HCT116 (cell line): ENCODE data around the gene PCMT1. TPM values are rescaled to one million over a fixed set of nuclear protein-coding genes. Genes with fewer than 3 reads are reported as not detected.
"Not testable (repeated sequence)": the region's sequence is repeated elsewhere in the genome, so short reads cannot be mapped to it uniquely, and the experiment has no call there.

Source experiments
- ATAC-seq: fragments of 200-7000 bp; cut with Tn5 transposase; 2 replicates; pipeline ENCODE4 v1.9.1; 2020; ENCODE audit warnings: mild to moderate bottlenecking, moderate library complexity
- BruUV-seq: library from RNA; stranded (reverse); fragments of 400-500 nt; replicated peaks from 2 replicates; lab custom pipeline; 2021; lab: Mats Ljungman, UMichigan
- CTCF ChIA-PET: fragments of 300-600 bp; sonication (Branson Sonifier 250); formaldehyde crosslinking; loops from one replicate; lab custom pipeline; 2021; ENCODE audit warnings: antibody characterized with exemption; lab: Charles Lee
- POLR2A ChIA-PET: fragments of 300-600, 350-600 bp; sonication (Branson Sonifier 250); formaldehyde crosslinking; loops from one replicate; lab custom pipeline; 2021; ENCODE audit warnings: antibody characterized with exemption; lab: Charles Lee
- RAD21 ChIA-PET, 2 experiments: fragments of 300-600 bp; sonication (Branson Sonifier 250); formaldehyde crosslinking; loops; one replicate each; lab custom pipeline; 2023; ENCODE audit warnings: low total read pairs in 2 of 2; ENCODE audit not compliant: uncharacterized antibody in 2 of 2, unreplicated experiment in 2 of 2, low non-redundant PET in 1 of 2; lab: Charles Lee
- DNase-seq: peaks from one replicate; pipeline ENCODE4 v3.0.0-alpha.2; 2010; ENCODE audit warnings: low read depth, low spot score
- H2AFZ ChIP-seq: fragments of 200-600 bp; shearing (Covaris generic), sonication (generic); 2 replicates; pipeline ENCODE4 v1.6.1; 2017; ENCODE audit warnings: low read depth, mixed run types, mixed read lengths, antibody characterized with exemption, low read length; ENCODE audit not compliant: poor library complexity, severe bottlenecking
- H3K27ac ChIP-seq: 2 replicates; pipeline ENCODE4 v1.5.1; 2012; ENCODE audit warnings: low read depth, low read length
- H3K27me3 ChIP-seq: fragments of 200-600 bp; sonication (generic); 2 replicates; pipeline ENCODE4 v1.6.1; 2016; ENCODE audit warnings: mixed run types, low read length, mixed read lengths; ENCODE audit not compliant: insufficient read depth
- H3K36me3 ChIP-seq, 2 experiments: fragments of 200-500 bp in 1 of 2; fragments of 200-600 bp in 1 of 2; sonication (Bioruptor generic) in 1 of 2; sonication (generic) in 1 of 2; 2 replicates each; pipeline versions ENCODE4 v1.5.1 to v1.6.1; 2014 to 2016; ENCODE audit warnings: low read length in 2 of 2, inconsistent platforms in 1 of 2, mixed read lengths in 1 of 2, mixed run types in 1 of 2; ENCODE audit not compliant: insufficient read depth in 2 of 2, control insufficient read depth in 1 of 2
- H3K4me1 ChIP-seq, 2 experiments: fragments of 200-600 bp in 1 of 2; sonication (generic) in 1 of 2; 2 replicates each; pipeline versions ENCODE4 v1.5.1 to v1.6.1; 2012 to 2017; ENCODE audit warnings: low read length in 2 of 2, inconsistent platforms in 1 of 2, mild to moderate bottlenecking in 1 of 2, mixed read lengths in 1 of 2, mixed run types in 1 of 2, moderate library complexity in 1 of 2; ENCODE audit not compliant: insufficient read depth in 2 of 2, control insufficient read depth in 1 of 2
- H3K4me2 ChIP-seq: fragments of 200-600 bp; sonication (generic); 2 replicates; pipeline ENCODE4 v1.6.1; 2017; ENCODE audit warnings: mixed run types, low read length, mixed read lengths
- H3K4me3 ChIP-seq, 2 experiments: fragments of 200-600 bp in 1 of 2; sonication (generic) in 1 of 2; replicated peaks in 1 of 2; 2 replicates each; pipeline ENCODE4 v1.5.1; 2011 to 2016; ENCODE audit warnings: low read length in 2 of 2, control low read depth in 1 of 2, low read depth in 1 of 2, mild to moderate bottlenecking in 1 of 2, mixed read lengths in 1 of 2, mixed run types in 1 of 2
- H3K79me2 ChIP-seq: fragments of 200-600 bp; sonication (generic); 2 replicates; pipeline ENCODE4 v1.6.1; 2017; ENCODE audit warnings: mild to moderate bottlenecking, mixed run types, low read length, moderate library complexity, mixed read lengths; ENCODE audit not compliant: insufficient read depth
- H3K9ac ChIP-seq: fragments of 200-600 bp; sonication (generic); 2 replicates; pipeline ENCODE4 v1.6.1; 2016; ENCODE audit warnings: low read length, mixed read lengths
- H3K9me2 ChIP-seq: fragments of 200-600 bp; sonication (generic), shearing (Covaris generic); 2 replicates; pipeline ENCODE4 v1.6.1; 2017; ENCODE audit warnings: mixed run types, mild to moderate bottlenecking, moderate library complexity; ENCODE audit not compliant: insufficient read depth
- H3K9me3 ChIP-seq, 2 experiments: fragments of 200-500 bp in 1 of 2; fragments of 200-600 bp in 1 of 2; sonication (Bioruptor generic) in 1 of 2; sonication (generic) in 1 of 2; 2 replicates each; pipeline ENCODE4 v1.6.1; 2014 to 2017; ENCODE audit warnings: low read length in 2 of 2, mixed read lengths in 2 of 2, inconsistent platforms in 1 of 2, low read depth in 1 of 2, mild to moderate bottlenecking in 1 of 2, mixed run types in 1 of 2, moderate library complexity in 1 of 2; ENCODE audit not compliant: control insufficient read depth in 1 of 2, insufficient read depth in 1 of 2
- H4K20me1 ChIP-seq: fragments of 200-600 bp; sonication (generic), shearing (Covaris generic); 2 replicates; pipeline ENCODE4 v1.6.1; 2017; ENCODE audit warnings: mixed run types, mild to moderate bottlenecking, moderate library complexity; ENCODE audit not compliant: insufficient read depth
- ATF3 ChIP-seq: IDR thresholded peaks from 2 replicates; pipeline ENCODE4 v1.6.1; 2012
- EGR1 ChIP-seq: IDR thresholded peaks from 2 replicates; pipeline ENCODE4 v1.6.1; 2012; ENCODE audit warnings: low read depth
- EZH2phosphoT487 ChIP-seq: fragments of 200-600 bp; IDR thresholded peaks from 2 replicates; pipeline ENCODE4 v1.6.1; 2018; ENCODE audit warnings: antibody characterized with exemption, borderline replicate concordance
- FOSL1 ChIP-seq: IDR thresholded peaks from 2 replicates; pipeline ENCODE4 v1.6.1; 2012; ENCODE audit warnings: low read depth
- POLR2A ChIP-seq: IDR thresholded peaks from 2 replicates; pipeline ENCODE4 v1.7.0; 2011; ENCODE audit warnings: borderline replicate concordance; ENCODE audit not compliant: insufficient read depth, insufficient read length; ENCODE audit errors: extremely low read depth
- RAD21 ChIP-seq: IDR thresholded peaks from 2 replicates; pipeline ENCODE4 v1.6.1; 2012; ENCODE audit warnings: low read depth, mild to moderate bottlenecking
- SP1 ChIP-seq: IDR thresholded peaks from 2 replicates; pipeline ENCODE4 v1.6.1; 2012; ENCODE audit warnings: low read depth
- SRF ChIP-seq: IDR thresholded peaks from 2 replicates; pipeline ENCODE4 v1.6.1; 2012; ENCODE audit warnings: low read depth
- TCF7L2 ChIP-seq: IDR thresholded peaks from 2 replicates; pipeline ENCODE4 v1.7.0; 2011; ENCODE audit warnings: borderline replicate concordance, inconsistent platforms; ENCODE audit not compliant: insufficient read depth, insufficient read length; ENCODE audit errors: extremely low read depth
- YY1 ChIP-seq: IDR thresholded peaks from 2 replicates; pipeline ENCODE4 v1.6.1; 2011; ENCODE audit warnings: low read length, low read depth, moderate library complexity, mild to moderate bottlenecking; ENCODE audit not compliant: insufficient replicate concordance; ENCODE audit errors: extremely low read depth
- ZFX ChIP-seq: fragments of 450-650 bp; IDR thresholded peaks from 2 replicates; pipeline ENCODE4 v1.6.1; 2017
- intact Hi-C: fragments of 100-400 bp; cut with micrococcal nuclease; formaldehyde crosslinking; loops from 2 replicates; pipeline ENCODE4 v1.10.0; 2022
- total RNA-seq: library from RNA; stranded (reverse); gene quantifications from one replicate; pipeline ENCODE4 v1.2.1, GENCODE V29; 2021; ENCODE audit not compliant: unreplicated experiment
- TF ChIP-seq, protein P1 (sequence below): IDR thresholded peaks from 2 replicates; pipeline ENCODE4 v1.6.1; 2011; ENCODE audit warnings: mild to moderate bottlenecking, low read length, moderate library complexity; ENCODE audit not compliant: insufficient replicate concordance; ENCODE audit errors: extremely low read depth
- TF ChIP-seq, protein P2 (sequence below), 3 experiments: fragments of 200-600 bp in 1 of 3; sonication (generic) in 1 of 3; IDR thresholded peaks in 2 of 3; conservative IDR thresholded peaks in 1 of 3; 2 replicates each; pipeline ENCODE4 v1.5.1; 2012 to 2017; ENCODE audit warnings: low read depth in 2 of 3, low read length in 2 of 3, antibody characterized with exemption in 1 of 3, borderline replicate concordance in 1 of 3, control low read depth in 1 of 3, mild to moderate bottlenecking in 1 of 3, mixed read lengths in 1 of 3, mixed run types in 1 of 3, moderate library complexity in 1 of 3; ENCODE audit not compliant: insufficient read depth in 1 of 3
- TF ChIP-seq, protein P3 (sequence below): IDR thresholded peaks from 2 replicates; pipeline ENCODE4 v1.6.1; 2012

PCMT1 gene
- total RNA-seq, 1 experiment from 2014 or later = 86.9 TPM

- intact Hi-C loops = no loop called here
- no peak overlapping the region for H3K9ac ChIP-seq
- TF ChIP-seq, protein P1, sequence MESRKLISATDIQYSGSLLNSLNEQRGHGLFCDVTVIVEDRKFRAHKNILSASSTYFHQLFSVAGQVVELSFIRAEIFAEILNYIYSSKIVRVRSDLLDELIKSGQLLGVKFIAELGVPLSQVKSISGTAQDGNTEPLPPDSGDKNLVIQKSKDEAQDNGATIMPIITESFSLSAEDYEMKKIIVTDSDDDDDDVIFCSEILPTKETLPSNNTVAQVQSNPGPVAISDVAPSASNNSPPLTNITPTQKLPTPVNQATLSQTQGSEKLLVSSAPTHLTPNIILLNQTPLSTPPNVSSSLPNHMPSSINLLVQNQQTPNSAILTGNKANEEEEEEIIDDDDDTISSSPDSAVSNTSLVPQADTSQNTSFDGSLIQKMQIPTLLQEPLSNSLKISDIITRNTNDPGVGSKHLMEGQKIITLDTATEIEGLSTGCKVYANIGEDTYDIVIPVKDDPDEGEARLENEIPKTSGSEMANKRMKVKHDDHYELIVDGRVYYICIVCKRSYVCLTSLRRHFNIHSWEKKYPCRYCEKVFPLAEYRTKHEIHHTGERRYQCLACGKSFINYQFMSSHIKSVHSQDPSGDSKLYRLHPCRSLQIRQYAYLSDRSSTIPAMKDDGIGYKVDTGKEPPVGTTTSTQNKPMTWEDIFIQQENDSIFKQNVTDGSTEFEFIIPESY = no peak
- no peak for TF ChIP-seq RAD21
- TF ChIP-seq, protein P2, sequence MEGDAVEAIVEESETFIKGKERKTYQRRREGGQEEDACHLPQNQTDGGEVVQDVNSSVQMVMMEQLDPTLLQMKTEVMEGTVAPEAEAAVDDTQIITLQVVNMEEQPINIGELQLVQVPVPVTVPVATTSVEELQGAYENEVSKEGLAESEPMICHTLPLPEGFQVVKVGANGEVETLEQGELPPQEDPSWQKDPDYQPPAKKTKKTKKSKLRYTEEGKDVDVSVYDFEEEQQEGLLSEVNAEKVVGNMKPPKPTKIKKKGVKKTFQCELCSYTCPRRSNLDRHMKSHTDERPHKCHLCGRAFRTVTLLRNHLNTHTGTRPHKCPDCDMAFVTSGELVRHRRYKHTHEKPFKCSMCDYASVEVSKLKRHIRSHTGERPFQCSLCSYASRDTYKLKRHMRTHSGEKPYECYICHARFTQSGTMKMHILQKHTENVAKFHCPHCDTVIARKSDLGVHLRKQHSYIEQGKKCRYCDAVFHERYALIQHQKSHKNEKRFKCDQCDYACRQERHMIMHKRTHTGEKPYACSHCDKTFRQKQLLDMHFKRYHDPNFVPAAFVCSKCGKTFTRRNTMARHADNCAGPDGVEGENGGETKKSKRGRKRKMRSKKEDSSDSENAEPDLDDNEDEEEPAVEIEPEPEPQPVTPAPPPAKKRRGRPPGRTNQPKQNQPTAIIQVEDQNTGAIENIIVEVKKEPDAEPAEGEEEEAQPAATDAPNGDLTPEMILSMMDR (IDR thresholded peaks at IDR 0.05 in 2 of 3, conservative IDR thresholded peaks at IDR 0.05 in 1 of 3; ENCODE audit: borderline replicate concordance in 1 of 3, insufficient read depth in 1 of 3, low read depth in 2 of 3, low read length in 2 of 3) = no peak
- no peak for TF ChIP-seq FOSL1
- TF ChIP-seq TCF7L2 = no peak
- TF ChIP-seq, protein P3, sequence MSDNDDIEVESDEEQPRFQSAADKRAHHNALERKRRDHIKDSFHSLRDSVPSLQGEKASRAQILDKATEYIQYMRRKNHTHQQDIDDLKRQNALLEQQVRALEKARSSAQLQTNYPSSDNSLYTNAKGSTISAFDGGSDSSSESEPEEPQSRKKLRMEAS = no peak
- no peak for TF ChIP-seq EZH2phosphoT487
- TF ChIP-seq SRF = no peak
- TF ChIP-seq POLR2A = no peak
- no peak for TF ChIP-seq ZFX
- TF ChIP-seq YY1 = no peak
- TF ChIP-seq EGR1 = no peak
- no peak for TF ChIP-seq ATF3
- TF ChIP-seq SP1 = no peak
- H3K27ac ChIP-seq = no peak overlapping the region
- ChIA-PET CTCF (no interaction called here), POLR2A (no interaction called here), RAD21 (no interaction called here)
- ATAC-seq = no peak
- H3K4me3 ChIP-seq = no peak overlapping the region
- H4K20me1 ChIP-seq = peaks cover 7% of the 10 kb centered on the region; the same call in 1 of the 2 replicates
- no TSS peak for BruUV-seq
- no peak for DNase-seq
- H3K4me1 ChIP-seq = peaks cover 9 to 17% of the 10 kb centered on the region in 2 experiments
- 0 out of 4 replicates have a peak, but pooled peaks cover 0 to 2% of the 10 kb centered on the region in 2 experiments for H3K36me3 ChIP-seq
- H3K9me3 ChIP-seq = no peaks in the 10 kb centered on the region
- no peaks in the 10 kb centered on the region for H3K27me3 ChIP-seq
- no peaks in the 10 kb centered on the region for H3K9me2 ChIP-seq
- no peak overlapping the region for H2AFZ ChIP-seq
- H3K4me2 ChIP-seq = no peak overlapping the region
- H3K79me2 ChIP-seq = peaks cover 82% of the 10 kb centered on the region
Measured at GRCh38 chr6:149752600-149753373, 3.2 kb downstream of the PCMT1 start.

- CTCF ChIA-PET, H4K20me1 ChIP-seq, H3K9me2 ChIP-seq, H3K36me3 ChIP-seq, BruUV-seq, H3K4me2 ChIP-seq, DNase-seq, intact Hi-C loops, POLR2A ChIA-PET, H3K9me3 ChIP-seq, H3K27me3 ChIP-seq, ATAC-seq, H2AFZ ChIP-seq, H3K9ac ChIP-seq, H3K27ac ChIP-seq, H3K4me3 ChIP-seq: not testable (repeated sequence)
- Histone ChIP-seq H3K79me2 (peaks cover 85% of the 10 kb centered on the region), H3K4me1 (peaks cover 9 to 14% of the 10 kb centered on the region in 2 experiments)
- RAD21 ChIA-PET = interaction anchor here in 1 of 2 experiments (0.6 kb wide), 1 partner anchor 63 kb away, joined by 3 read pairs; no protein-coding TSS in a partner anchor
Measured at GRCh38 chr6:149753374-149753637, 3.8 kb downstream of the PCMT1 start.
